ENCODE measurements around the gene TMEM144. TPM values are rescaled to one million over a fixed set of nuclear protein-coding genes. Genes with fewer than 3 reads are reported as not detected.
A peak's percentile ranks its signal among the peaks of the same experiment; 100 is the strongest.

TMEM144 gene
- total RNA-seq (2021; ENCODE audit: unreplicated experiment) (6.0 TPM), Bru-seq, nascent RNA (percentile 46 among the genes with signal in this experiment), BruChase-seq, experiment 1, labeled RNA remaining after a 2-hour chase (percentile 48 among the genes with signal in this experiment), BruChase-seq, experiment 2, labeled RNA remaining after a 6-hour chase (percentile 50 among the genes with signal in this experiment)
- 4.5 TPM for polyA plus RNA-seq (2012; ENCODE audit: insufficient read length)
- long read RNA-seq, transcript TMEM144-201 (13 exons, 3,442 nt) = major isoform, 7 of 10 reads
- long read RNA-seq, partial matches to known transcripts = 0 of 10 reads
- long read RNA-seq, other reads (novel, unspliced or antisense) = 3 of 10 reads

GRCh38 chr4:158209825-158210807, at the start of gene TMEM144:
TSS of gene TMEM144 (plus strand) at chr4:158210486. CDS start at chr4:158212668, 2,182 bp downstream.
- ATAC-seq (peak; percentile 99), DNase-seq (ENCODE audit: low read depth, low spot score) (peak; percentile 45)
- in situ Hi-C loops (cut with HindIII; ENCODE audit: low pct_unique_long_range_greater_than_20kb, low sequenced_read_pairs) = no loop called here
- H3K27ac ChIP-seq (ENCODE audit: low read length) = peak within 1 kb of the TSS; percentile 82
- CTCF ChIA-PET = no interaction called here
- POLR2A ChIA-PET = interaction anchor here (0.5 kb wide), 1 partner anchor 28 kb away, joined by 3 read pairs; no protein-coding TSS in a partner anchor
- TF ChIP-seq CTCF (IDR thresholded peaks at IDR 0.05) = no peak
- H3K9me3 ChIP-seq (ENCODE audit: control insufficient read depth, insufficient read depth, low read depth, low read length) = no peaks in the 10 kb centered on the region
- intact Hi-C loops (cut with micrococcal nuclease; ENCODE audit: unreplicated experiment) = no loop called here
- H3K27me3 ChIP-seq (ENCODE audit: control insufficient read depth, insufficient read depth, low read length) = no peaks in the 10 kb centered on the region
- no peaks in the 10 kb centered on the region; the same call in 1 of the 2 replicates for H3K36me3 ChIP-seq (ENCODE audit: control insufficient read depth, insufficient read depth, low read length)
- peaks cover 5% of the 10 kb centered on the region for H3K4me1 ChIP-seq (ENCODE audit: control insufficient read depth, insufficient read depth, low read length)
- H3K4me3 ChIP-seq (ENCODE audit: low read depth in 2 of 2, low read length in 2 of 2) = peak within 1 kb of the TSS; percentile 53 to 78
- BruUV-seq (replicated peaks) = no TSS peak

GRCh38 chr4:158161551-158162354, 48.5 kb upstream of the TMEM144 start:
- CTCF ChIA-PET = no interaction called here

More at GRCh38 chr4:158161551-158162354, 48.5 kb upstream of the TMEM144 start:
- intact Hi-C loops (cut with micrococcal nuclease; ENCODE audit: unreplicated experiment) (no loop called here), in situ Hi-C loops (cut with HindIII; ENCODE audit: low pct_unique_long_range_greater_than_20kb, low sequenced_read_pairs) (no loop called here)
- POLR2A ChIA-PET = no interaction called here
- Histone ChIP-seq H3K4me3 (ENCODE audit: low read depth in 2 of 2, low read length in 2 of 2) (no peak overlapping the region), H3K27me3 (ENCODE audit: control insufficient read depth, insufficient read depth, low read length) (no peaks in the 10 kb centered on the region), H3K4me1 (ENCODE audit: control insufficient read depth, insufficient read depth, low read length) (no peaks in the 10 kb centered on the region), H3K9me3 (ENCODE audit: control insufficient read depth, insufficient read depth, low read depth, low read length) (no peaks in the 10 kb centered on the region), H3K36me3 (ENCODE audit: control insufficient read depth, insufficient read depth, low read length) (no peaks in the 10 kb centered on the region), H3K27ac (ENCODE audit: low read length) (no peak overlapping the region)
- no peak for DNase-seq (ENCODE audit: low read depth, low spot score)
- no TSS peak for BruUV-seq (replicated peaks)
- TF ChIP-seq SIN3A (IDR thresholded peaks at IDR 0.05; ENCODE audit: borderline replicate concordance, insufficient read depth, low read depth, low read length) = no peak
- TF ChIP-seq CTCF (IDR thresholded peaks at IDR 0.05) = no peak
- no peak for TF ChIP-seq POLR2AphosphoS5 (IDR thresholded peaks at IDR 0.05; ENCODE audit: low read depth, low read length)
- TF ChIP-seq REST (IDR thresholded peaks at IDR 0.05; ENCODE audit: insufficient read depth in 1 of 2, low read depth in 2 of 2, low read length in 1 of 2) = no peak
- no peak for TF ChIP-seq TCF7L2 (IDR thresholded peaks at IDR 0.05; ENCODE audit: low read depth, low read length)
- ATAC-seq = peak; percentile 68; the same call in 1 of the 2 replicates
